Left forelimb (tissue), 1 donor: ENCODE data around the gene HTT-AS.
"Not testable (repeated sequence)": the region's sequence is repeated elsewhere in the genome, so short reads cannot be mapped to it uniquely, and the experiment has no call there.

ENCODE experiments used
- DNase-seq: peaks from one replicate; pipeline ENCODE4 v3.0.0-alpha.2; 2018; ENCODE audit warnings: low spot score

The HTT-AS gene

DNA sequence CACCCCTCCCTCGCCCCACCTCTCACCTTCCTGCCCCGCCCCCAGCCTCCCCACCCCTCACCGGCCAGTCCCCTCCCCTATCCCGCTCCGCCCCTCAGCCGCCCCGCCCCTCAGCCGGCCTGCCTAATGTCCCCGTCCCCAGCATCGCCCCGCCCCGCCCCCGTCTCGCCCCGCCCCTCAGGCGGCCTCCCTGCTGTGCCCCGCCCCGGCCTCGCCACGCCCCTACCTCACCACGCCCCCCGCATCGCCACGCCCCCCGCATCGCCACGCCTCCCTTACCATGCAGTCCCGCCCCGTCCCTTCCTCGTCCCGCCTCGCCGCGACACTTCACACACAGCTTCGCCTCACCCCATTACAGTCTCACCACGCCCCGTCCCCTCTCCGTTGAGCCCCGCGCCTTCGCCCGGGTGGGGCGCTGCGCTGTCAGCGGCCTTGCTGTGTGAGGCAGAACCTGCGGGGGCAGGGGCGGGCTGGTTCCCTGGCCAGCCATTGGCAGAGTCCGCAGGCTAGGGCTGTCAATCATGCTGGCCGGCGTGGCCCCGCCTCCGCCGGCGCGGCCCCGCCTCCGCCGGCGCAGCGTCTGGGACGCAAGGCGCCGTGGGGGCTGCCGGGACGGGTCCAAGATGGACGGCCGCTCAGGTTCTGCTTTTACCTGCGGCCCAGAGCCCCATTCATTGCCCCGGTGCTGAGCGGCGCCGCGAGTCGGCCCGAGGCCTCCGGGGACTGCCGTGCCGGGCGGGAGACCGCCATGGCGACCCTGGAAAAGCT is at the start of gene HTT-AS, which contains the start of gene HTT:
TSS of gene HTT-AS (minus strand) at position 461 of the 768 bp plus-strand sequence.
TSS of gene HTT (plus strand) at position 604 of the 768 bp plus-strand sequence. CDS start at position 749, 145 bp downstream.
- DNase-seq, result peak; percentile 98

DNA sequence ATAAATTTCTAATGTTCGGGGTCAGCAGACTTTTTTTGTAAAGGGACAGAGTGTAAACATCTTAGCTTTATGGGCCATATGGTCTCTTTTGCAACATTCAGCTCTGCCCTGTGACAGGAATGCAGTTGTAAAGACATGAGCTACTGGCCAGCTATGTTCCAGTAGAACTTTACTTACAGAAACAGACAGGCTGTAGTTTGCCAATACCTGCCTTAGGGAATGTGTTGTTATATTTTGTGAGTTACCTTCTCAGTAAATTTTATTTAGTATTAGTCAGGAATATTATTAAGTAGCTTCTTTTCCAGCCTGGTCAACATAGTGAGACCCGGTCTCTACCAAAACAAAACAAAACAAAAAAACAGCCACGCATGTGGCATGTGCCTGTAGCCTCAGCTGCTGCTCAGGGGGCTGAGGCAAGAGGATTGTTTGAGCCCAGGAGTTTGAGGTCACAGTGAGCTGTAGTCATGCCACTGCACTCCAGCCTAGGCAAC is 48.9 kb upstream of the HTT-AS start:
- no peak for DNase-seq

DNA sequence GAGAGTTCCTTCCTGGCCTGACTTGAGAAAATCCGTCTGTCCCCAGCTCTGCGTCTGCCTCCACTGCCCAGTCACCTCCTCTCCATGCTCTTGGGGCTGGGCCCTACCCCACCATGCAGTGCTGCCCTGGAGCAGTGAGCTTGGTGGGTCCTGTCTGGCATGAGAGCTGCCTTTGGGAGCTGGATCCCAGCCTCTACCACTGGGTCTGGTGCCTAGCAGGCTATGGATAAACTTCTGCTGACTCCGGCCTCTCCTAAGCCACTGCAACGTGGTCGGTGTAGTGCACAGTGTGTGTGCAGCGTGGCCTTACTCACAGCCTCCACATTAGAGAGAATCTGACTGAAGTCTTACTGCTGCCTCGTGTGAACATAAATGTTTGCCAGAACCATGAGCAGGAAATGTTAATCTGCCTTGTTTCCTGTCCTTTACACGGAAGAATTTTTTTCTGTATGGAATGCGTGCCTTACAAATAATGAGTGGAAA is 47.8 kb upstream of the HTT-AS start:
- no peak for DNase-seq

DNA sequence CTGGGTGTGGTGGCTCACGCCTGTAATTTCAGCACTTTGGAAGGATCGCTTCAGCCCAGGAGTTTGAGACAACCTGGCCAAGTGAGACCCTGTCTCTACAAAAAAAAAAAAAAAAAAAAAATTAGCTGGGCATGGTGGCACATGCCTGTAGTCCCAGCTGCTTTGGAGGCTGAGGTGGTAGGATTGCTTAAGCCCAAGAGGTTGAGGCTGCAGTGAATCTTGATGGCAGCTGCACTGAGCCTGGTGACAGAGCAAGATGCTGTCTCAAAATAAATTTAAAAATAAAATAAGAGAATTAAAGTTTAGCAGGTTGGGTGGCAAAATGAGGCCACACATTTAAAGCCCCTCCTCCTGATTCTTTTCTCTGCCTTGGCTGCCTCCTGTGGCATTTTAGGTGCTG is 47.3 kb upstream of the HTT-AS start:
- DNase-seq, result no peak

DNA sequence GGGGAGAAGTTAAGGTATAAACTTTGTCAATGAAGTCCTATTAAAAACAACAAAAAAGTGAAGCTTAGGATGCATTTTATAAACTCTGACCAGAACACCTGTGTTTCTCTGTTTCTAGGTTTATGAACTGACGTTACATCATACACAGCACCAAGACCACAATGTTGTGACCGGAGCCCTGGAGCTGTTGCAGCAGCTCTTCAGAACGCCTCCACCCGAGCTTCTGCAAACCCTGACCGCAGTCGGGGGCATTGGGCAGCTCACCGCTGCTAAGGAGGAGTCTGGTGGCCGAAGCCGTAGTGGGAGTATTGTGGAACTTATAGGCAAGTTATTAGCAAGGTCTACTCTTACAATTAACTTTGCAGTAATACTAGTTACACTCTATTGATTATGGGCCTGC is 46.8 kb upstream of the HTT-AS start:
- DNase-seq, result no peak

DNA sequence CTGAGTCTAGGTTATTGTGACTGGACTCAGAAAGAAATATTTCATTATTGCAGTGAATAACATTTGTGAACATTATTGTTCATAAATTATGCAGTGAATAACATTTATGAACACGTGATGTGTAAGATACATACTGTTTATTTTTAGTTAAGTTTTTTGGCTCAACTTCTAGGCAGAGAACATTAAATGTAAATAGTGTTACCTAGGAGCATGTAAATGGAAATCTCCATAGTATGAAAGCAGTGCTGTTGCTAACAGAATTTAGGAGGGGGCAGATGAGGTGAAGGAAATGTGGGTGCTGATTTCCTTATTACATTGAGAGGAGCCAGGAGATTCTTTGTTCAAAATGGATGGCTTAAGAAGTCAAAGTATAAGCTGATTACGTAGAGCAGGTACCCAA is 45.1 kb upstream of the HTT-AS start:
- no peak for DNase-seq

DNA sequence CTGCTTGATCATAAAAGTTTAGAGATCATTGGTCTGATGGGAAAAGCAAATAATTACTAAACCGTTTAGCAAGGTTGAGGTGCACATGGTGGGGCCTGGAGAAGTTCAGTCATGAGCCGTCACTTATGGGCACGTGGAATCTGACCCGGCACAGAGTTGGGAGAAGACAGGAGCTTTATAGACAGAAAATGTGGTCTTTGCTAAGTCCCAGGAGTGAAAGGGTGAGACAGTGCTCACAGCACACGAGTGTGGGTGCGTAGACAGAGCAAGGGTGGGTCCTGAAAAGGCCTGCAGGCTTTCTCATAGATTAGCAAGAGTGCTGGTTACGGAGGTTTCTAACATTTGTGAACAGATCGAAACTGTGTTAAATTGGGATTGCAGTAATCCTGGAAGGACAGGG is 44.0 kb upstream of the HTT-AS start:
- DNase-seq, result no peak

DNA sequence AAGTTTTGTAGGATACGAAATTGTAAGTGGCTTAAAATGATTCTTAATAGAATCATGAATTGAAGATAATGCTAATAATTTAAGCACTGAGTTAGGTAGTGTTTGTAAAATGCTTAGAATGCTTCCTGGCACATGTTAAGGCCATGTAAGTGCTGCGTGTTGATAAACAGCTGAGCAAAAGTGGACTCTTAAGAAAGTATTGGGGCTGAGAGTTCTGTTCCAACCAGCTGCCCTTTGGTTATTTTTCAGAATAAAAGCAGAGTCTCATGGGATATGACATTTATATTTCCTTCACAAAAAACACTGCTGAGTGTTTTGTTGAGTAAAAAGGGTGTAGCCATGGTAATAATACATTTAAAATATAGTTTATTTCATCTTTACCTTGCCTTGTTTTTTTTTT is 42.6 kb upstream of the HTT-AS start:
- no peak for DNase-seq

DNA sequence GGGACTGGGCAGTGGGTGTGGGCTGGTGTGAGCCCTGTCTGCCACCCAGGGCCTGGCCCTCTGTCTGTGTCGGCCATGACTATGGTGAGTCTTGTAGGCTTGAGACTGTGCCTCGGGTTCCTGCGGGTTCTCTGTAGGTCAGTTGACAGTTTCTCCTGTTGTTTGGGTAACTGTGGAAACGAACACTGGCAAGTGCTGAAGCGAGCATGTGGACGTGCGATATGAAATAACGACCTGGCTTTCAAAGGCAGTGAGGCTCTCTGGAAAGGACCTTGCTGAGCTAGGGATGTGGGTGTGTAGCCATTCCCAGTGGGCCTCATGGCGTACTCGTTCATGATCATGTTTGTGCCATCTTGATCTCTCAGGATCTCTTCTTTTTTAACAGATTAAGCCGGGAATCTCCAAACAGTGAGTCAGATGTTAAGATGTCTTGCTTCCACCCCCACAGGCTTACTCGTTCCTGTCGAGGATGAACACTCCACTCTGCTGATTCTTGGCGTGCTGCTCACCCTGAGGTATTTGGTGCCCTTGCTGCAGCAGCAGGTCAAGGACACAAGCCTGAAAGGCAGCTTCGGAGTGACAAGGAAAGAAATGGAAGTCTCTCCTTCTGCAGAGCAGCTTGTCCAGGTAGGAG is 41.4 kb upstream of the HTT-AS start:
- DNase-seq, result no peak

DNA sequence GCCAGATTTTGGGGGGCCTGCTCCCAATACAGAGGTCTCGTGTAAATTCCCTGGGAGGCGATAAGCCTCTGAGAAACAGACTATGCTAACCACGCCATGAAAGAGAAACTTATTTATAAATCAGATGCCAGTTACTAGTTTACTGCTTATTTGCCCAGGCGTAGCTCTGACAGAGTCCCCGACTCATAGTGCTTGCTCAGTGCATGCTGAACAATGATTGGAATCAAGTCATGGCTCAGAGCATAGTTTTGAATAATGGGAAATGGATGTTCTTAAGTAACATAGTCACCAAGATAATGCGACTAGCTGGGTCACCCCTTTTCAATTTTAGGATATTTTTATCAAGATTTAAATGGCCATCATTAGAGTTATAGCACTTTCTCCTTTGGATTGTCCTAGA is 40.0 kb upstream of the HTT-AS start:
- no peak for DNase-seq

DNA sequence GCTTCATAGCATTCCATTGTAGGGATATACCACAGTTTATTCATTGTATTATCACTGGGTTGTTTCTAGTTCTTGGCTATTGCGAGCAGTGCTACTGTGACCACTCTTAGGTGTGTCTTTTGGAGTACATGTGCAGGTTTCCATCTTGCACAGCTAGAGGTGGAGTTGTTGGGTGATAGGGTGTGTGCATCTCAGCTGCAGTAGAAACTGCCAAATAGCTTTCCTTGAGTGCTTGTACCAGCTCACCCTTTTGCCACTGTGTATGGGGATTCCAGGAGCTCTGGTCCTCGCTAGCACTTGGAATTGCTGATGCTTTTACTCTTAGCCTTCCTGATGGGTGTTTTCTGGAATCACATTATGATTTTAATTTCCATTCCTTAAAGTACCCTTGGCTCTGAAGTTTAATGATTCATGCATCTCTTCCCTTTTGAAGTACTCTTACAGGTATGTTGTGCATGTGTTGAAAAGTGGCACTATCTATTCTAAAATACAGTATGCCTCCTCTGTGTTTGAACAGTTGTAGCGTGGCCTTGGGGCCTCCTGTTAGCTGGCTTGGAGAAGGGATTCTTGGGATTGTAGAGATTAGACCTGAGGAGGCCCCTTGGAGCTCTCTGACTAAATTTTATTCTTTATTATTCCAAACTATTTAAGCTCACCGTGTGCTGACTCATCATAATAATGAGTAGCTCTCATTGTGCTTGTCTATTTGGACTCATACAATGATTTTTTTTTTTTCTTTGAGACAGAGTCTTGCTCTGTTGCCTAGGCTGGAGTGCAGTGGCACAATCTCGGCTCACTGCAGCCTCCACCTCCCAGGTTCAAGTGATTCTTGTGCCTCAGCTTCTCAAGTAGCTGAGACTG is 38.5 kb upstream of the HTT-AS start:
- no peak for DNase-seq

DNA sequence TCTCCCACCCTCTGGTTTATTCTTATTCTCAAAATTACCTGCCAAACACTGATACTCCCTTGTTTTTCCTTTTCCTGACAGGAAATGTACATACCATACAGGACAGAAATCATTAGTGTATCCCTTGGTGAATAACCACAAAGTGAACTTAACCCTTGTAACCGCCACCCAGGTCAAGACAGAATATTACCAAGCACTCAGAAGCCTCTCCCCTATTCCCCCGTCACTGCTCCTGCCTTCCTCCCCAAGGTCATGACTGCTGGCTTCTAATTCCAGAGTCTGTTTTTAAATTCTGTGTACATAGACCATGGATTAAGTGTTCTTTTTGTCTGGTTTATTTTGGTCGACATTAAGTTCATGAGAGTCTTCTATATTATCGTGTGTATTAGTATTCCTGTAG is 37.9 kb upstream of the HTT-AS start:
- no peak for DNase-seq

DNA sequence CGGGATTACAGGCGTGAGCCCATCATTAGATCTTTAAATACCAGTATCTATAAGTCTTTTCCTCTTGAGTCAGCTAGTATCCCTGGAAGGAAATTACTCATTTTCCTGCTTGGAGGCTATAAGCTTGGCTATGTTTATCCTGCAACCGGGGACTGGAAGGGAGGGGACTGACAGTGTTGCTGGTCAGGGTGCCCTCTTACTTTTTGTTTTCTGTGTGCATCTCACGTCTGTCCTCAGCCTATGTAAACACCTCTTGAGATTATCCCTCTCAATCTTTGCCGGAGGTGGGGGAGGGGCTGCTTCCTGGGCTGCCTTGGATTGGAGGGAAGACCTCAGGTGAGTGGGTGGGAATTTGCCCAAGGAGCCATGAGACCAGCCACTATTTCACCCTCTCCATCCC is 37.1 kb upstream of the HTT-AS start:
- no peak for DNase-seq

DNA sequence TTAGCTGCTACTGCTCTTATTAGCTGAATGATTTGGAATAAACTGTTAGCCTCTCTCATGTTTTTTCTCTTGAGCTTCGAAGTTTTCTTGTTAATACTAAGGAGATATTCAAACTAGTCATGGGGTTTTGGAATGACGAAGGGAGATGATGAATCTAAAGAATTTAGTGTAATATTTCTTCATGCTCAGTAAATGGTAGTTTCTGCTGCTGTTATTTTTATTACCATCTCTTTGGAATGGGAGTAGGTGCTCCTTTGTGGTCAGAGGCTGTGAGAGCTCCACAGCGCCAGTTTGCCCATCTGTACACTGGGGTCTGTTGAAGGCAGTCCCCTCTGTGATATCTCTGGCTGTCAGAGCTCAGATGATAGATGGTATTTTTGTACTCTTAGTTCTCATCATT is 33.9 kb upstream of the HTT-AS start:
- no peak for DNase-seq

DNA sequence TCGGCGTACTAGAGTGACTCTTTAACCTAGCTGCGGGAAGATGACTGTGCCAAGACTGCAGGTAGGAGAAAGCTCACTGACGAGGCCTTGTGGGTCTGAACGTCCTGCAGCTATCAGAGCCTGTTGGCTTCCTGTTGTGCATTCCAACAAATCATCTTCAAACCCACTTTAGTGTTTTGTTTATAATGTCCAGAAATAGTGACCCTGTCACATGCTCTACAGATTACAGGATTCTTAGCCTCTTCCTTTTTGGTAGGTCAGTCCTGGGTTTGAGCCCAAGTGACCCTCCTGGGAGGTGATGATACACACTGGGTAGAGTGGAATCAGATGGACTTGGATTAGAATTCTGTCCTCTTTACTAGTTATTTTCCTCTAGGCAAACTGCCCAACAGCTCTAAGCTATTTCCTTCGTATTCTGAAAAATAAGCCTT is 33.4 kb upstream of the HTT-AS start:
- no peak for DNase-seq

DNA sequence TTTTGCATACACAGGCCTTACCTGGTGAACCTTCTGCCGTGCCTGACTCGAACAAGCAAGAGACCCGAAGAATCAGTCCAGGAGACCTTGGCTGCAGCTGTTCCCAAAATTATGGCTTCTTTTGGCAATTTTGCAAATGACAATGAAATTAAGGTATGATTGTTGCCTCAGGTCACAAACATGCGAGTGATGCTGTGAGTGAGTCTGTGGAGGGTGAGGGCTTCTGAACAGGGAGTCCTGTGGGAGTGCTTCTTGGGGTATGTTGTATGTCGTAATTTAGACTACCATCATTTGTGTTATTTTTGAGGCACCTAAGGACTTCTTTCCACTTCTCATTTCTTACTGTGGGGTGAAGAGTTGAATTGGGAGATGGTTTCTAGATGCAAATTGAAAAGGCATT is 32.9 kb upstream of the HTT-AS start:
- DNase-seq, result no peak

DNA sequence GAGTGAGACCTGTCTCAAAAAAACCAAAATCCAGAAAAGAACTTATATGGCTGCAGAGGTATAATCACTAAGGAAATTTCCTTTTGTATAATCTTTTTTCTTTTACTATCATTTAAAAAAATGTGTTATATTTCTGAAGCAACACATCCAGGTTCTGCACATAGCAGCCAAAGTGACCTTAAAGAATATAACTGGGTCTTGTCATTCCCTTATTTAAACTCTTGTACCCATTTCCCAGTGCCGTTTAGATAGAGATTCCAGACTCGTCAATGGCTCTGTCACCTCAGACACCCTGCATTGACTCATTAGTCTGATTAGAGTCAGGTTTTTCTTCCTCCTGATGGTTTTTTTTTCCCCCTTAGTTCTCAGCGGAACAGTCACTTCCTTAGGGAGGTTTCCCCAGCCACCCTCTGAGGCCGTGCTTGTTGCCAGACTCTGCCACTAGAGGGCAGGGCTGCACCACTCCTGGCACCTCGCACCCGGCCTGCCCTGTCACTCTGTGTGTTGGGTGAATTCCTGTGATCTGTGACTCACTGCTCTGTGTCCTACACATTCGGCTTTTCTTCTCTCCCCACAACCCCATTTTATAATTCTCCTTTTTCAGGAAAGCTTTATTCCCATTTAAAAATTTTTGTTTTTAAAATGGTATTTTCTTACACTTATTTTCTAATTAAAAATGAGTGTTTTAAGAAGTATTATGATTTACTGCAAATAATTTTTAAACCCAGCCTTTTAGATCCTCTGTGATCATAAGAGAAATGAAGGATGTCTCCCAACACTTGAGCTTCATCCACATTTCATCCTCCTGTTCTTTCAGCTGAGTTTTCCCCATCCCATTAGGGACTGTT is 32.2 kb upstream of the HTT-AS start:
- DNase-seq, result peak; percentile 75

DNA sequence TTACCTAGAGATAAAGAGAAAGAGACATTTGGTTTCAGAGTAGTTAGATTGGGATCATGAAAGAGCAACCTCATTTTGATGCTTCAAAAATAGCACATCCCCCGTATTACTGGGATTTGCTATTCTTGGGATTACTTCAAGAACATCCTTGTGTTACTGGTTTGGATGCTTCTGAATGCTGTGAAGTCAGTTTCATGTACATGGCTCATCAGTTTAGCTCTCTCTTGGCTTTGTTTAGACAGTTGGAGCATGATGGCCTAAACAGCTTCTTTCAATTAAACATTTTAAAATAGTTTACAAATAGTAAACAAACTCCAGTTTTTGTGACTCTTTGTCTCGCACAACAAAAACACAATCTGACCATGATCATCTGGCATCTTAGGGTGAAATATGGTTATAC is 24.0 kb upstream of the HTT-AS start:
- DNase-seq, result no peak

DNA sequence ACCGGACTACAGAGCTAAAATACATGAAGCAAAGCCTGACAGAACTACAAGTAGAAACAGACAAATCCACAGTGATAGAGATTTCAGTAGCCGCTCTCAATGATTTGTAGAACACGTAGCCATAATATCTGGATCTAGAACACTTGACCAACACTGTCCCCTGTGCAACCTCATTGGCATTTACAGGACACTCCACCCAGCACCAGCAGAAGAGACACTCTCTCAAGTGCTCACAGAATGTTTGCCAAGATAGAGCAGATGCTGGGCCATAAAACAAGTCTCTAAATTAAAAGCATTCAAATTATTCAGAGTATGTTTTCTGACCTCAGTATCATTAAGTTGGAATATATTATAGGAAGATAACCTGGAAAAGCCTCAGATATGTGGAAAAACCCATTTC is 21.9 kb upstream of the HTT-AS start:
- DNase-seq, result no peak

DNA sequence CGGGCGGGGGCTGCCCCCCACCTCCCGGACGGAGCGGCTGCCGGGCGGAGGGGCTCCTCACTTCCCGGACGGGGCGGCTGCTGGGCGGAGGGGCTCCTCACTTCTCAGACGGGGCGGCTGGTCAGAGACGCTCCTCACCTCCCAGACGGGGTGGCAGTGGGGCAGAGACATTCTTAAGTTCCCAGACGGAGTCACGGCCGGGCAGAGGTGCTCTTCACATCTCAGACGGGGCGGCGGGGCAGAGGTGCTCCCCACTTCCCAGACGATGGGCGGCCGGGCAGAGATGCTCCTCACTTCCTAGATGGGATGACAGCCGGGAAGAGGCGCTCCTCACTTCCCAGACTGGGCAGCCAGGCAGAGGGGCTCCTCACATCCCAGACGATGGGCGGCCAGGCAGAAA is 20.4 kb upstream of the HTT-AS start:
- DNase-seq, result not testable (repeated sequence)

DNA sequence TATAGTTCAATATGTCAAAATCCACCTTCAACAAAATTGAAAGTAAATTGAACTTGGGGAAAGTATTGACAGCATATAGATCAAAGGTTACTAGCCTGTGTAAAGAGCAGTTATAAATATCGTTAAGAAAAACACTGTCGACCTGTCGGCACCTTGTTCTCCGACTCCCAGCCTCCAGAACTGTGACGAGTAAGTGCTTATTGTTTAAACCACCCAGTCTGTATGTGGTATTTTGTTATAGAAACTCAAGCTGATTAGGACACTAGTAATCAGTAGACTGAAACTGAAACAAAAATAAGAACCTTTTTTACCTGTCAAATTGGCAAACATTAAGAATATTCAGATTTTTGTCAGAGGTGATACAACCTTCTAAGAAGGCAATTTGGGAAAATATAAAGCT is 17.1 kb upstream of the HTT-AS start:
- DNase-seq, result no peak
